Measurements from ENCODE around the gene MYBPC2. TPM values are rescaled to one million over a fixed set of nuclear protein-coding genes. Genes with fewer than 3 reads are reported as not detected.

MYBPC2 gene
- total RNA-seq, 1 experiment from 2014 or later = 0.18 TPM

GRCh38 chr19:50383001-50383851 lies 49.5 kb upstream of the MYBPC2 start:
- Histone ChIP-seq H3K9me3 (ENCODE audit: control insufficient read depth, insufficient read depth, low read depth, low read length) (no peaks in the 10 kb centered on the region), H3K36me3 (ENCODE audit: control insufficient read depth, insufficient read depth, low read length) (no peaks in the 10 kb centered on the region), H3K27ac (ENCODE audit: low read length) (peak overlapping the region; percentile 87), H3K4me1 (ENCODE audit: control insufficient read depth, insufficient read depth, low read length) (peaks cover 4% of the 10 kb centered on the region), H3K27me3 (ENCODE audit: control insufficient read depth, insufficient read depth, low read length) (no peaks in the 10 kb centered on the region), H3K4me3 (ENCODE audit: low read depth in 2 of 2, low read length in 2 of 2) (peak overlapping the region; percentile 55 to 72)
- ChIA-PET CTCF (no interaction called here), POLR2A (no interaction called here)
- in situ Hi-C loops (cut with HindIII; ENCODE audit: low pct_unique_long_range_greater_than_20kb, low sequenced_read_pairs) = no loop called here
- no TSS peak for BruUV-seq (replicated peaks)
- ATAC-seq = peak; percentile 43; the same call in 1 of the 2 replicates
- no peak for TF ChIP-seq TCF7L2 (IDR thresholded peaks at IDR 0.05; ENCODE audit: low read depth, low read length)
- TF ChIP-seq REST (IDR thresholded peaks at IDR 0.05; ENCODE audit: insufficient read depth in 1 of 2, low read depth in 2 of 2, low read length in 1 of 2) = no peak
- TF ChIP-seq SIN3A (IDR thresholded peaks at IDR 0.05; ENCODE audit: borderline replicate concordance, insufficient read depth, low read depth, low read length) = no peak
- TF ChIP-seq CTCF (IDR thresholded peaks at IDR 0.05) = no peak
- no peak for TF ChIP-seq POLR2AphosphoS5 (IDR thresholded peaks at IDR 0.05; ENCODE audit: low read depth, low read length)
- intact Hi-C loops (cut with micrococcal nuclease; ENCODE audit: unreplicated experiment) = no loop called here
- no peak for DNase-seq (ENCODE audit: low read depth, low spot score)

DNA sequence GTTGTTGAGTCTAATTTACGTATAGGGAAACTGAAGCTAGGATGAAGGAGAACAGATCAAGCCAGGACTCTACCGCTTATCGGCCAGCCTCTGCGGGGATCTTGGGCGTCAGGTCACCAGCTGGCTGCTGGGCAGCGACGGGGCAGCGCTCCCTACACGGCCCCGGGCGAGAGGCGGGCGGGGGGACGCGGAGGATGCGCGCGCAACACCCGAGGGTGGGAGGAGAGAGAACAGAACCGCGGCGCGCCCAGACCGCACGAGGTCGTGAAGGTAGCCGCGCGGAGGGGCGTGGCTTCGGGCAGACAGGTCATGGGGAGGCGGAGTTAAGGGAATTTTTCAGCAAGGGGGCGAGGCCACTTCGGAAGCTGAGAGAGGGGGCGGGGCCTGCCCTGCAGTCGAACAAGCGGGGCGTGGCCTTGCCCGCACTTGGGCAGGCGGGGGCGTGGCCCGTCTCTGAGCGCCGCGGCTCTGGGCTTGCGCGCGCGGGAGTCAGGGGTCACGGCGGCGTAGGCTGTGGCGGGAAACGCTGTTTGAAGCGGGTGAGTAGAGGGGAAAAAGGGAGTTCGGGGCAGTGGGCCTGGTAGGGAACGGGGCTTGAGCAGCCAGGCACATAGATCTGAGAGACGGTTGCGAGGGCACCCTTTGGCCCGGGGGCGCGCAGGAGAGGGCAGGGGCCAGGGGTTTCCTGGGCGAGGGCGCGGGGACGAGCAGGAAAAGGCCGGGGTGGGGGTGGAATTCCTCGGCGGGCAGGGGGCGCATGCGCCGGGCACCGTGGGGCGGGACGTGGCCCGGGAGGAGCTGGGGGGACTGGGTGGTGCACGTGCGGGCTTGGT lies 48.6 kb upstream of the MYBPC2 start, which contains the start of gene POLD1:
TSS of gene POLD1 (plus strand) at position 496 of the 833 bp plus-strand sequence. CDS start 14,505 bp downstream, outside the sequence.
- Histone ChIP-seq H3K27me3 (ENCODE audit: control insufficient read depth, insufficient read depth, low read length) (no peaks in the 10 kb centered on the region), H3K9me3 (ENCODE audit: control insufficient read depth, insufficient read depth, low read depth, low read length) (no peaks in the 10 kb centered on the region), H3K36me3 (ENCODE audit: control insufficient read depth, insufficient read depth, low read length) (no peaks in the 10 kb centered on the region), H3K4me3 (ENCODE audit: low read depth in 2 of 2, low read length in 2 of 2) (peak within 1 kb of the TSS; percentile 72 to 91), H3K4me1 (ENCODE audit: control insufficient read depth, insufficient read depth, low read length) (peaks cover 4% of the 10 kb centered on the region), H3K27ac (ENCODE audit: low read length) (peak within 1 kb of the TSS; percentile 87)
- no TSS peak for BruUV-seq (replicated peaks)
- 0 out of 4 replicates have a peak, but pooled peaks of 1 of the 2 experiments have one; percentile 32 for TF ChIP-seq REST (IDR thresholded peaks at IDR 0.05; ENCODE audit: insufficient read depth in 1 of 2, low read depth in 2 of 2, low read length in 1 of 2)
- no peak for TF ChIP-seq CTCF (IDR thresholded peaks at IDR 0.05)
- TF ChIP-seq SIN3A (IDR thresholded peaks at IDR 0.05; ENCODE audit: borderline replicate concordance, insufficient read depth, low read depth, low read length) = peak; percentile 80
- TF ChIP-seq TCF7L2 (IDR thresholded peaks at IDR 0.05; ENCODE audit: low read depth, low read length) = 0 out of 2 replicates have a peak, but pooled peaks have one; percentile 27
- peak; percentile 88 for TF ChIP-seq POLR2AphosphoS5 (IDR thresholded peaks at IDR 0.05; ENCODE audit: low read depth, low read length)
- in situ Hi-C loops (cut with HindIII; ENCODE audit: low pct_unique_long_range_greater_than_20kb, low sequenced_read_pairs) = no loop called here
- intact Hi-C loops (cut with micrococcal nuclease; ENCODE audit: unreplicated experiment) = no loop called here
- ChIA-PET POLR2A (no interaction called here), CTCF (interaction anchor here (0.6 kb wide), 2 partner anchors 27 to 454 kb away, joined by 4 read pairs; no protein-coding TSS in a partner anchor)
- peak; percentile 93 for ATAC-seq
- DNase-seq (ENCODE audit: low read depth, low spot score) = peak; percentile 78
